HepG2 (cell line): ENCODE results near the gene ADAT3. TPM values are rescaled to one million over a fixed set of nuclear protein-coding genes. Genes with fewer than 3 reads are reported as not detected.
"Not testable (repeated sequence)": the region's sequence is repeated elsewhere in the genome, so short reads cannot be mapped to it uniquely, and the experiment has no call there.

Experiments used
- ATAC-seq: fragments of 200-7000 bp; cut with Tn5 transposase; 3 replicates; pipeline ENCODE4 v1.9.1; 2020; ENCODE audit warnings: mild to moderate bottlenecking, moderate library complexity
- BruUV-seq: library from RNA; stranded (reverse); fragments of 400-500 nt; replicated peaks from 2 replicates; lab custom pipeline; 2021; lab: Mats Ljungman, UMichigan
- CTCF ChIA-PET: fragments of 300-600 bp; formaldehyde crosslinking; extraction: SDS; loops from one replicate; lab custom pipeline; 2021; ENCODE audit warnings: low total read pairs, inconsistent platforms, low intra/inter-chr PET ratio; lab: Yijun Ruan, JAX
- POLR2A ChIA-PET: fragments of 350-600 bp; sonication (Branson Sonifier 250); formaldehyde crosslinking; loops from one replicate; lab custom pipeline; 2020; ENCODE audit warnings: antibody characterized with exemption, inconsistent platforms; lab: Yijun Ruan, JAX
- DNase-seq: peaks from one replicate; pipeline ENCODE4 v3.0.0-alpha.2; 2015; ENCODE audit warnings: low spot score
- FAIRE-seq: peaks from 3 replicates; lab custom pipeline; 2011; peaks lifted over from hg19 to GRCh38; lab: Jason Lieb, UNC
- H2AFZ ChIP-seq: one replicate; pipeline ENCODE4 v1.6.1; 2011; ENCODE audit warnings: low read length, inconsistent platforms
- H3K27ac ChIP-seq: fragments of 300-600 bp; 3 replicates; pipeline ENCODE4 v1.8.0; 2011; ENCODE audit warnings: mixed run types, mild to moderate bottlenecking, mixed read lengths, low read length, inconsistent platforms; ENCODE audit not compliant: insufficient read depth; ENCODE audit errors: extremely low read length
- H3K27me3 ChIP-seq, 2 experiments: fragments of 200-600 bp in 1 of 2; 2 replicates in 1 of 2; 3 replicates in 1 of 2; pipeline versions ENCODE4 v1.6.0 to v1.8.0; 2011; ENCODE audit warnings: low read length in 2 of 2, mild to moderate bottlenecking in 2 of 2, moderate library complexity in 2 of 2, inconsistent platforms in 1 of 2; ENCODE audit not compliant: insufficient read depth in 2 of 2, control insufficient read depth in 1 of 2
- H3K36me3 ChIP-seq, 2 experiments: fragments of 200-600 bp in 1 of 2; replicated peaks in 1 of 2; 2 replicates in 1 of 2; 3 replicates in 1 of 2; pipeline versions ENCODE4 v1.5.1 to v1.8.0; 2011; ENCODE audit warnings: low read length in 2 of 2, inconsistent platforms in 1 of 2; ENCODE audit not compliant: insufficient read depth in 2 of 2, control insufficient read depth in 1 of 2
- H3K4me1 ChIP-seq: 2 replicates; pipeline ENCODE4 v1.5.1; 2012; ENCODE audit warnings: low read length, inconsistent platforms; ENCODE audit not compliant: insufficient read depth
- H3K4me2 ChIP-seq: 2 replicates; pipeline ENCODE4 v1.6.0; 2011; ENCODE audit warnings: low read depth, low read length, inconsistent platforms
- H3K4me3 ChIP-seq, 3 experiments: fragments of 200-600 bp in 1 of 3; sonication (generic), shearing (Covaris generic) in 1 of 3; replicated peaks in 1 of 3; 2 replicates each; pipeline ENCODE4 v1.5.1; 2011 to 2016; ENCODE audit warnings: low read length in 3 of 3, inconsistent platforms in 2 of 3, low read depth in 2 of 3, mild to moderate bottlenecking in 2 of 3, control low read depth in 1 of 3, mixed read lengths in 1 of 3; ENCODE audit not compliant: insufficient read depth in 1 of 3
- H3K79me2 ChIP-seq: one replicate; pipeline ENCODE4 v1.6.1; 2011; ENCODE audit warnings: low read length, inconsistent platforms; ENCODE audit not compliant: insufficient read depth
- H3K9ac ChIP-seq: 2 replicates; pipeline ENCODE4 v1.6.0; 2011; ENCODE audit warnings: mild to moderate bottlenecking, low read depth, low read length, inconsistent platforms; ENCODE audit not compliant: insufficient read depth
- H3K9me3 ChIP-seq: 2 replicates; pipeline ENCODE4 v1.5.1; 2012; ENCODE audit warnings: mild to moderate bottlenecking, low read length
- H4K20me1 ChIP-seq: 2 replicates; pipeline ENCODE4 v1.6.0; 2011; ENCODE audit warnings: inconsistent platforms, mild to moderate bottlenecking, low read length, moderate library complexity; ENCODE audit not compliant: insufficient read depth
- GABPB1 ChIP-seq: IDR thresholded peaks from 2 replicates; pipeline ENCODE4 v1.6.1; 2016; ENCODE audit warnings: mild to moderate bottlenecking, missing genetic modification reagents, moderate library complexity, missing compliant biosample characterization
- HCFC1 ChIP-seq: fragments of 150-350 bp; IDR thresholded peaks from 2 replicates; pipeline ENCODE4 v1.6.1; 2014; ENCODE audit warnings: low read depth, low read length
- TBX2 ChIP-seq: sonication (generic); formaldehyde crosslinking; IDR thresholded peaks from 2 replicates; pipeline ENCODE4 v1.5.0; 2020; ENCODE audit warnings: missing genetic modification reagents, mild to moderate bottlenecking, borderline replicate concordance
- ZNF792 ChIP-seq: IDR thresholded peaks from 2 replicates; pipeline ENCODE4 v1.6.1; 2016
- WGBS: methylation state at CpG from one replicate; pipeline ENCODE4 v1.1.6; 2017; ENCODE audit warnings: low lambda C conversion rate; 5-methylcytosine and 5-hydroxymethylcytosine counted together
- in situ Hi-C: cut with HindIII; loops from 2 replicates; pipeline ENCODE4 v1.10.0; 2017; ENCODE audit warnings: low pct_unique_long_range_greater_than_20kb; ENCODE audit not compliant: extremely low pct_ligation_motif_present
- intact Hi-C: fragments of 100-400 bp; cut with micrococcal nuclease; formaldehyde crosslinking; loops from one replicate; pipeline ENCODE4 v1.10.0; 2022; ENCODE audit not compliant: unreplicated experiment
- polyA plus RNA-seq, 8 experiments: library from polyadenylated mRNA; depleted of rRNA in 3 of 8; stranded (reverse) in 7 of 8; unstranded in 1 of 8; fragments of >200 nt; fragmentation: Illumina TruSeq in 4 of 8; extraction: Trizol in 4 of 8; gene quantifications; 2 replicates each; pipeline versions ENCODE4 v1.2.1 to v1.2.3, GENCODE V29; 2011 to 2016; ENCODE audit warnings: low read depth in 4 of 8, missing spikeins in 1 of 8, mixed read lengths in 1 of 8; ENCODE audit not compliant: insufficient read depth in 1 of 8
- total RNA-seq, 5 experiments: library from RNA; depleted of rRNA; stranded (reverse); fragments of >200 nt; fragmentation: Illumina TruSeq; extraction: Trizol; gene quantifications; 2 replicates each; pipeline ENCODE4 v1.2.3, GENCODE V29; 2016; ENCODE audit warnings: low read depth in 1 of 5
- TF ChIP-seq, protein P1 (sequence below): sonication (generic); formaldehyde crosslinking; IDR thresholded peaks from 2 replicates; pipeline ENCODE4 v1.5.0; 2020; ENCODE audit warnings: mild to moderate bottlenecking, missing genetic modification reagents, borderline replicate concordance
- TF ChIP-seq, protein P2 (sequence below): IDR thresholded peaks from 2 replicates; pipeline ENCODE4 v1.6.1; 2018; ENCODE audit warnings: missing genetic modification reagents
- TF ChIP-seq, protein P3 (sequence below): sonication (generic); formaldehyde crosslinking; IDR thresholded peaks from 2 replicates; pipeline ENCODE4 v1.5.1; 2020; ENCODE audit warnings: mild to moderate bottlenecking, missing genetic modification reagents, moderate library complexity
- TF ChIP-seq, protein P4 (sequence below): sonication (generic); formaldehyde crosslinking; IDR thresholded peaks from 2 replicates; pipeline ENCODE4 v1.4.0; 2020; ENCODE audit warnings: missing genetic modification reagents

Gene ADAT3
- total and polyA plus RNA-seq, 2 of the 13 experiments (the other 11 are each of a cell fraction or from before 2014, with no cell fraction given), result 0.95 to 3.5 TPM

DNA sequence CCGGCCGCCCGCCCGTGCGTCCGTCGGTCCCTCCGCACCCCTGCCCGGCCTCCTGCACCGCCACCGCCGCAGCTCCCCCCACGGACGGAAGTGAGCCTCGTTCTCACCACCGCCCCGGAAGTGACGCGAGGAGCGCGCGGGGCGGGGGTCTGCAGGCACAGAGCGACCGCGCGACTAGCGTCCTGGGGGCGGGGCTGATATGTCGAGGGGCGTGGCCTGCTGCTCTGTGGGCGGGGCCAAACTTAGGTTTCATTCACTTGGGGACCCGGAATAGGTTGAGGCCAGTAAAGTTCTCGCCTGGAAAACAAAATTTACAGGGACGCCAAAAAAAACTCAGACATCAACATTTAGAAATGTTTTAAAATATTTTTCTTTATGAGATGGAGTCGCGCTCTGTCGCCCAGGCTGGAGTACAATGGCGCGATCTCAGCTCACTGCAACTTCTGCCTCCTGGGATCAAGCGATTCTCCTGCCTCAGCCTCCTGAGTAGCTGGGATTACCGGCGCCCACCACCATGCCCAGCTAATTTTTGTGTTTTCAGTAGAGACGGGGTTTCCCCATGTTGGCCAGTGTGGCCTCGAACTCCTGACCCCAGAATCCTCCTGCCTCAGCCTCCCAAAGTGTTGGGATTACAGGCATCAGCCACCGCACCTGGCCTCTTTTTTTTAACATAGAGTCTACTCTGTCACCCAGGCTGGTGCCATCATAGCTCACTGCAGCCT is 19.6 kb upstream of the ADAT3 start, which contains the start of gene ABHD17A (continued):
- TF ChIP-seq, protein P1, sequence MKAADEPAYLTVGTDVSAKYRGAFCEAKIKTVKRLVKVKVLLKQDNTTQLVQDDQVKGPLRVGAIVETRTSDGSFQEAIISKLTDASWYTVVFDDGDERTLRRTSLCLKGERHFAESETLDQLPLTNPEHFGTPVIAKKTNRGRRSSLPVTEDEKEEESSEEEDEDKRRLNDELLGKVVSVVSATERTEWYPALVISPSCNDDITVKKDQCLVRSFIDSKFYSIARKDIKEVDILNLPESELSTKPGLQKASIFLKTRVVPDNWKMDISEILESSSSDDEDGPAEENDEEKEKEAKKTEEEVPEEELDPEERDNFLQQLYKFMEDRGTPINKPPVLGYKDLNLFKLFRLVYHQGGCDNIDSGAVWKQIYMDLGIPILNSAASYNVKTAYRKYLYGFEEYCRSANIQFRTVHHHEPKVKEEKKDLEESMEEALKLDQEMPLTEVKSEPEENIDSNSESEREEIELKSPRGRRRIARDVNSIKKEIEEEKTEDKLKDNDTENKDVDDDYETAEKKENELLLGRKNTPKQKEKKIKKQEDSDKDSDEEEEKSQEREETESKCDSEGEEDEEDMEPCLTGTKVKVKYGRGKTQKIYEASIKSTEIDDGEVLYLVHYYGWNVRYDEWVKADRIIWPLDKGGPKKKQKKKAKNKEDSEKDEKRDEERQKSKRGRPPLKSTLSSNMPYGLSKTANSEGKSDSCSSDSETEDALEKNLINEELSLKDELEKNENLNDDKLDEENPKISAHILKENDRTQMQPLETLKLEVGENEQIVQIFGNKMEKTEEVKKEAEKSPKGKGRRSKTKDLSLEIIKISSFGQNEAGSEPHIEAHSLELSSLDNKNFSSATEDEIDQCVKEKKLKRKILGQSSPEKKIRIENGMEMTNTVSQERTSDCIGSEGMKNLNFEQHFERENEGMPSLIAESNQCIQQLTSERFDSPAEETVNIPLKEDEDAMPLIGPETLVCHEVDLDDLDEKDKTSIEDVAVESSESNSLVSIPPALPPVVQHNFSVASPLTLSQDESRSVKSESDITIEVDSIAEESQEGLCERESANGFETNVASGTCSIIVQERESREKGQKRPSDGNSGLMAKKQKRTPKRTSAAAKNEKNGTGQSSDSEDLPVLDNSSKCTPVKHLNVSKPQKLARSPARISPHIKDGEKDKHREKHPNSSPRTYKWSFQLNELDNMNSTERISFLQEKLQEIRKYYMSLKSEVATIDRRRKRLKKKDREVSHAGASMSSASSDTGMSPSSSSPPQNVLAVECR (CRISPR knock-in tag), result peak; percentile 62; the same call in 1 of the 2 replicates
- TF ChIP-seq, protein P2, sequence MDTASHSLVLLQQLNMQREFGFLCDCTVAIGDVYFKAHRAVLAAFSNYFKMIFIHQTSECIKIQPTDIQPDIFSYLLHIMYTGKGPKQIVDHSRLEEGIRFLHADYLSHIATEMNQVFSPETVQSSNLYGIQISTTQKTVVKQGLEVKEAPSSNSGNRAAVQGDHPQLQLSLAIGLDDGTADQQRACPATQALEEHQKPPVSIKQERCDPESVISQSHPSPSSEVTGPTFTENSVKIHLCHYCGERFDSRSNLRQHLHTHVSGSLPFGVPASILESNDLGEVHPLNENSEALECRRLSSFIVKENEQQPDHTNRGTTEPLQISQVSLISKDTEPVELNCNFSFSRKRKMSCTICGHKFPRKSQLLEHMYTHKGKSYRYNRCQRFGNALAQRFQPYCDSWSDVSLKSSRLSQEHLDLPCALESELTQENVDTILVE (CRISPR knock-in tag), result peak; percentile 59; the same call in 1 of the 2 replicates
- TF ChIP-seq, protein P3, sequence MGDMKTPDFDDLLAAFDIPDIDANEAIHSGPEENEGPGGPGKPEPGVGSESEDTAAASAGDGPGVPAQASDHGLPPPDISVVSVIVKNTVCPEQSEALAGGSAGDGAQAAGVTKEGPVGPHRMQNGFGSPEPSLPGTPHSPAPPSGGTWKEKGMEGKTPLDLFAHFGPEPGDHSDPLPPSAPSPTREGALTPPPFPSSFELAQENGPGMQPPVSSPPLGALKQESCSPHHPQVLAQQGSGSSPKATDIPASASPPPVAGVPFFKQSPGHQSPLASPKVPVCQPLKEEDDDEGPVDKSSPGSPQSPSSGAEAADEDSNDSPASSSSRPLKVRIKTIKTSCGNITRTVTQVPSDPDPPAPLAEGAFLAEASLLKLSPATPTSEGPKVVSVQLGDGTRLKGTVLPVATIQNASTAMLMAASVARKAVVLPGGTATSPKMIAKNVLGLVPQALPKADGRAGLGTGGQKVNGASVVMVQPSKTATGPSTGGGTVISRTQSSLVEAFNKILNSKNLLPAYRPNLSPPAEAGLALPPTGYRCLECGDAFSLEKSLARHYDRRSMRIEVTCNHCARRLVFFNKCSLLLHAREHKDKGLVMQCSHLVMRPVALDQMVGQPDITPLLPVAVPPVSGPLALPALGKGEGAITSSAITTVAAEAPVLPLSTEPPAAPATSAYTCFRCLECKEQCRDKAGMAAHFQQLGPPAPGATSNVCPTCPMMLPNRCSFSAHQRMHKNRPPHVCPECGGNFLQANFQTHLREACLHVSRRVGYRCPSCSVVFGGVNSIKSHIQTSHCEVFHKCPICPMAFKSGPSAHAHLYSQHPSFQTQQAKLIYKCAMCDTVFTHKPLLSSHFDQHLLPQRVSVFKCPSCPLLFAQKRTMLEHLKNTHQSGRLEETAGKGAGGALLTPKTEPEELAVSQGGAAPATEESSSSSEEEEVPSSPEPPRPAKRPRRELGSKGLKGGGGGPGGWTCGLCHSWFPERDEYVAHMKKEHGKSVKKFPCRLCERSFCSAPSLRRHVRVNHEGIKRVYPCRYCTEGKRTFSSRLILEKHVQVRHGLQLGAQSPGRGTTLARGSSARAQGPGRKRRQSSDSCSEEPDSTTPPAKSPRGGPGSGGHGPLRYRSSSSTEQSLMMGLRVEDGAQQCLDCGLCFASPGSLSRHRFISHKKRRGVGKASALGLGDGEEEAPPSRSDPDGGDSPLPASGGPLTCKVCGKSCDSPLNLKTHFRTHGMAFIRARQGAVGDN, result peak; percentile 60
- TF ChIP-seq GABPB1 (CRISPR knock-in tag) (peak; percentile 94), HCFC1 (peak; percentile 25; the same call in 1 of the 2 replicates), ZNF792 (CRISPR knock-in tag) (0 out of 2 replicates have a peak, but pooled peaks have one; percentile 43), TBX2 (CRISPR knock-in tag) (peak; percentile 24; the same call in 1 of the 2 replicates)
- TF ChIP-seq, protein P4, sequence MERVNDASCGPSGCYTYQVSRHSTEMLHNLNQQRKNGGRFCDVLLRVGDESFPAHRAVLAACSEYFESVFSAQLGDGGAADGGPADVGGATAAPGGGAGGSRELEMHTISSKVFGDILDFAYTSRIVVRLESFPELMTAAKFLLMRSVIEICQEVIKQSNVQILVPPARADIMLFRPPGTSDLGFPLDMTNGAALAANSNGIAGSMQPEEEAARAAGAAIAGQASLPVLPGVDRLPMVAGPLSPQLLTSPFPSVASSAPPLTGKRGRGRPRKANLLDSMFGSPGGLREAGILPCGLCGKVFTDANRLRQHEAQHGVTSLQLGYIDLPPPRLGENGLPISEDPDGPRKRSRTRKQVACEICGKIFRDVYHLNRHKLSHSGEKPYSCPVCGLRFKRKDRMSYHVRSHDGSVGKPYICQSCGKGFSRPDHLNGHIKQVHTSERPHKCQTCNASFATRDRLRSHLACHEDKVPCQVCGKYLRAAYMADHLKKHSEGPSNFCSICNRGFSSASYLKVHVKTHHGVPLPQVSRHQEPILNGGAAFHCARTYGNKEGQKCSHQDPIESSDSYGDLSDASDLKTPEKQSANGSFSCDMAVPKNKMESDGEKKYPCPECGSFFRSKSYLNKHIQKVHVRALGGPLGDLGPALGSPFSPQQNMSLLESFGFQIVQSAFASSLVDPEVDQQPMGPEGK (CRISPR knock-in tag), result peak; percentile 73

DNA sequence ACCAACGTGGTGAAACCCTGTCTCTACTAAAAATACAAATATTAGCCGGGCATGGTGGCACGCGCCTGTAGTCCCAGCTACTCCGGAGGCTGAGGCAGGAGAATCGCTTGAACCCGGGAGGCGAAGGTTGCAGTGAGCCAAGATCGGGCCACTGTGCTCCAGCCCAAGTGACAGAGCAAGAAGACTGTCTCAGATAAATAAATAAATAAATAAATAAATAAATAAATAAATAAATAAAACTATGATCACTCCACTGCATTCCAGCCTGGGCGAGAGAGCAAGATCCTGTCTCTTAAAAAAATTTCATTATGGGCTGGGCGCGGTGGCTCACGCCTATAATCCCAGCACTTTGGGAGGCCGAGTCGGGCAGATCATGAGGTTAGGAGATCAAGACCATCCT is 18.8 kb upstream of the ADAT3 start:
- H3K27ac ChIP-seq, H3K36me3 ChIP-seq, FAIRE-seq, POLR2A ChIA-PET, H3K9ac ChIP-seq, CTCF ChIA-PET, in situ Hi-C loops, intact Hi-C loops, H3K9me3 ChIP-seq, ATAC-seq, BruUV-seq, H3K4me3 ChIP-seq, H3K27me3 ChIP-seq, DNase-seq, H2AFZ ChIP-seq, H3K4me2 ChIP-seq: not testable (repeated sequence)
- peaks cover 57% of the 10 kb centered on the region for H3K4me1 ChIP-seq
- peaks cover 16% of the 10 kb centered on the region for H4K20me1 ChIP-seq
- 93% methylated on average over 15 of the region's 15 CpGs for WGBS
- H3K79me2 ChIP-seq, result peaks cover 32% of the 10 kb centered on the region
